HEK293T (cell line): Measurements from ENCODE around the gene CAP2.

Experiments
- ARNT ChIP-seq: fragments of 450-650 bp; IDR thresholded peaks from 2 replicates; pipeline ENCODE4 v1.6.1; 2017; ENCODE audit warnings: mild to moderate bottlenecking
- BHLHE40 ChIP-seq: fragments of 450-650 bp; IDR thresholded peaks from 2 replicates; pipeline ENCODE4 v1.6.1; 2016; ENCODE audit warnings: mild to moderate bottlenecking, moderate library complexity, borderline replicate concordance
- ELF4 ChIP-seq: fragments of 450-650 bp; IDR thresholded peaks from 2 replicates; pipeline ENCODE4 v1.6.1; 2017; ENCODE audit warnings: antibody characterized with exemption
- FOXA1 ChIP-seq: fragments of 450-650 bp; IDR thresholded peaks from 2 replicates; pipeline ENCODE4 v1.6.1; 2016; ENCODE audit warnings: mild to moderate bottlenecking
- FOXK2 ChIP-seq: fragments of 450-650 bp; IDR thresholded peaks from 2 replicates; pipeline ENCODE4 v1.6.1; 2016; ENCODE audit warnings: mild to moderate bottlenecking
- FOXM1 ChIP-seq: fragments of 450-650 bp; IDR thresholded peaks from 2 replicates; pipeline ENCODE4 v1.6.1; 2017; ENCODE audit warnings: mild to moderate bottlenecking, borderline replicate concordance
- HDGF ChIP-seq: fragments of 450-650 bp; IDR thresholded peaks from 2 replicates; pipeline ENCODE4 v1.6.1; 2017; ENCODE audit warnings: antibody characterized with exemption, borderline replicate concordance
- L3MBTL2 ChIP-seq: fragments of 450-650 bp; conservative IDR thresholded peaks from 2 replicates; pipeline ENCODE4 v1.6.1; 2016; ENCODE audit warnings: mild to moderate bottlenecking
- NFRKB ChIP-seq: fragments of 450-650 bp; IDR thresholded peaks from 2 replicates; pipeline ENCODE4 v1.6.1; 2016; ENCODE audit warnings: mild to moderate bottlenecking, moderate library complexity
- SP1 ChIP-seq: fragments of 450-650 bp; IDR thresholded peaks from 2 replicates; pipeline ENCODE4 v1.6.1; 2017

GRCh38 chr6:17478946-17479345, 85.6 kb downstream of the CAP2 start:
- TF ChIP-seq L3MBTL2 (no peak), HDGF (no peak), ARNT (no peak), FOXM1 (no peak), ELF4 (no peak), BHLHE40 (no peak), NFRKB (no peak), SP1 (no peak), FOXA1 (no peak), FOXK2 (no peak)
